ENCODE data around the gene HAVCR2.

HAVCR2 gene

DNA sequence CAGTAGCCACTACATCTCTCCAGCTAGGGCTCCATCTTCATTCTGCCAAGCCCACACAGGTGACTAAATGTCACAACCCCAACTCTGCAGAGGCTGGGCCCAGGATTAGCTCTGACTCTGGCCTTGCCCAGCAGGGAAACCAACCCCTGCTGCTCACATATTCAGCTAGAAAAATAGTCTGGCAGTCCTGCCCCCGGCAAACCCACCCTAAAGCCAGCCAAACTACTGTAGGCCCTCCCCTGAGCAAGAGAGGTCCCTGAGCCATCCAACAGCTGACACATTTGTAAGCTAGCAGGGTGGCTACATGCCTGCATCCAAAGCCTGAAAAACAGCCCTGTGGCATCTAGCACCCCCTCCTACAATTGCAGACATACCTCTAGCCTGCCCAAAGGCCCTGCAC is 11.3 kb upstream of the HAVCR2 start:
- Histone ChIP-seq H3K36me3 (ENCODE audit: control insufficient read depth, insufficient read depth, low read length) (no peaks in the 10 kb centered on the region), H3K4me1 (ENCODE audit: control insufficient read depth, insufficient read depth, low read length) (no peaks in the 10 kb centered on the region), H3K27me3 (ENCODE audit: control insufficient read depth, insufficient read depth, low read length) (no peaks in the 10 kb centered on the region), H3K9ac (ENCODE audit: low read length) (no peak overlapping the region), H3K4me3 (ENCODE audit: low read length) (no peak overlapping the region), H3K27ac (ENCODE audit: low read depth, low read length) (no peak overlapping the region)

DNA sequence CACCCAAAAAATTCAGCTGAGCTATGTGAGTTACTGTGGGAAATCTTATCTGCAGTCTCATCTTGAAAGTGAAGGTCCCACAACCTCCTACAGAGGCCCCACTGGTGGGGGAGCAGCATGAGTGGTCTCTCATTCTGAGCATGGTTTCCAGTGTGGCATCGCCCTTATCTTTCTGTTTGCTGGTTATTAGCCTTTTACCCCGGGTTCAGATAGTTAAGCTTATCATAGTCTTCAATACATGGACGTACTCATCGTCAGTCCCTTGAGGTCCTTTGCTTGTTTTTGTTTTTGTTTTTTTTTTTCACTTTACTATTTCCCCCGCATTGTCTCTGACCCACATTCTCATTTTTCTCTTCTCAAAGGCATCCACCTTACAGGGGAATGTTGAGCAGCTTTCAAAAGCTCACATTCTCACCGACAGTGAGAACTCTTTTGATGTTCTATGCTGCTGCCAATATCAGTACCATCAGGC is 7.7 kb upstream of the HAVCR2 start:
- H3K4me1 ChIP-seq (ENCODE audit: control insufficient read depth, insufficient read depth, low read length), result no peaks in the 10 kb centered on the region
- no peak overlapping the region for H3K9ac ChIP-seq (ENCODE audit: low read length)
- H3K27me3 ChIP-seq (ENCODE audit: control insufficient read depth, insufficient read depth, low read length), result no peaks in the 10 kb centered on the region
- H3K36me3 ChIP-seq (ENCODE audit: control insufficient read depth, insufficient read depth, low read length), result no peaks in the 10 kb centered on the region
- no peak overlapping the region for H3K4me3 ChIP-seq (ENCODE audit: low read length)
- H3K27ac ChIP-seq (ENCODE audit: low read depth, low read length), result no peak overlapping the region

DNA sequence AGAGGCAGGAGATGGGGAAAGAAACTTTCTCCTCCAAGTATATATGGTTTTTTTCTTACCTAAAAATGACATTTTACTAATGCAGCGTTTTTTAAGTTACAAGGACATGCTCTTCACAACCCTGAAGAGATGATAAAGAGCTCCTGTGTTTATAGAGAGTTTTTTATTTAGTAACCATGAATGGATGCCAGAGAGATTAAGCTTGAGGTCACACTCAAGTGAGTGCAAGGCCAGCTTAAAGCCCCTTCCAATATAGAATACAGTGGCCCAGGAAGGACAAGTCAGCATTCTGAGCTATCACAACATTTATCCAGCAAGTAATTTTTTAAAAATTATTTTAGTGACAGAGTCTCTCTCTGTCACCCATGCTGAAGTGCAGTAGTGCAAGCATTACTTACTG is 6.7 kb upstream of the HAVCR2 start:
- Histone ChIP-seq H3K27me3 (ENCODE audit: control insufficient read depth, insufficient read depth, low read length) (no peaks in the 10 kb centered on the region), H3K36me3 (ENCODE audit: control insufficient read depth, insufficient read depth, low read length) (no peaks in the 10 kb centered on the region), H3K9ac (ENCODE audit: low read length) (no peak overlapping the region), H3K27ac (ENCODE audit: low read depth, low read length) (no peak overlapping the region), H3K4me1 (ENCODE audit: control insufficient read depth, insufficient read depth, low read length) (no peaks in the 10 kb centered on the region), H3K4me3 (ENCODE audit: low read length) (no peak overlapping the region)

DNA sequence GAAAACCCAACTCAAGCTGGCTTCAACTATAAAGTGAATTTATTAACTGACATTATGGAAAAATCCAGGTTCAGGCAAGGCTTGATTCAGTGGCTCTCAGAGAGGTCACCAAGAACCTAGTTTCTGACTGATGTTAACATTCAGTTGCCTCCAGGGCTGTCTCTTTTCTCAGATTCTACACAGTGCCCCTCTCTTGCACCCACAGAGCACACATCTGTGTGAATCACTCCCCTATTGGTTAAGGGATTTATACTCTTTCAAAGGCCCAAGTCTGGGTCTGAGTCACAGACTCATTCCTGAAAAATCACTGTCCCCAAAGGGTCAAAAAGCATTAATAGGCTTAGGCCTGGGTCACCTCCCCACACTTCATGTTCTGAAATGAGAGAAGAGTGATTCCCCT is 6.2 kb upstream of the HAVCR2 start:
- Histone ChIP-seq H3K9ac (ENCODE audit: low read length) (no peak overlapping the region), H3K27me3 (ENCODE audit: control insufficient read depth, insufficient read depth, low read length) (no peaks in the 10 kb centered on the region), H3K4me1 (ENCODE audit: control insufficient read depth, insufficient read depth, low read length) (no peaks in the 10 kb centered on the region), H3K27ac (ENCODE audit: low read depth, low read length) (no peak overlapping the region), H3K4me3 (ENCODE audit: low read length) (no peak overlapping the region), H3K36me3 (ENCODE audit: control insufficient read depth, insufficient read depth, low read length) (no peaks in the 10 kb centered on the region)

DNA sequence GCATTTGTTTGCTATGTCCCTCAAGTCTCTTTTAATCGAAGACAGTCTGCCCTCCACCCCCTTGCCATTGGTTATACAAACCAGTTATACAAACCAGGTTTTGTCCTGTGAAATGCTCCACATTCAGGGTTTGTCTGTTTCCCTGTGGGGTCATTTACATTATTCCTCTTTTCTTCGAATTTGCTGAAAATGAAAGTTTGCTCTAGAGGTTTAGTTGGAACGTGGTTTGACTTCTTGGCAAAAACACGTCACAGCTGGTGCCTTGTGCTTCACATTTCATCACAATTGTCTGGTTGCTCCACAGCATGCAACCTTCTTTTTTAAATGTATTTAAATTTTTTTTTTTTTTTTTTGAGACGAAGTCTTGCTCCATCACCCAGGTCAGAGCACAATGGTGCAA is 4.2 kb upstream of the HAVCR2 start:
- Histone ChIP-seq H3K4me1 (ENCODE audit: control insufficient read depth, insufficient read depth, low read length) (no peaks in the 10 kb centered on the region), H3K9ac (ENCODE audit: low read length) (no peak overlapping the region), H3K27ac (ENCODE audit: low read depth, low read length) (no peak overlapping the region), H3K36me3 (ENCODE audit: control insufficient read depth, insufficient read depth, low read length) (no peaks in the 10 kb centered on the region), H3K27me3 (ENCODE audit: control insufficient read depth, insufficient read depth, low read length) (no peaks in the 10 kb centered on the region), H3K4me3 (ENCODE audit: low read length) (no peak overlapping the region)

DNA sequence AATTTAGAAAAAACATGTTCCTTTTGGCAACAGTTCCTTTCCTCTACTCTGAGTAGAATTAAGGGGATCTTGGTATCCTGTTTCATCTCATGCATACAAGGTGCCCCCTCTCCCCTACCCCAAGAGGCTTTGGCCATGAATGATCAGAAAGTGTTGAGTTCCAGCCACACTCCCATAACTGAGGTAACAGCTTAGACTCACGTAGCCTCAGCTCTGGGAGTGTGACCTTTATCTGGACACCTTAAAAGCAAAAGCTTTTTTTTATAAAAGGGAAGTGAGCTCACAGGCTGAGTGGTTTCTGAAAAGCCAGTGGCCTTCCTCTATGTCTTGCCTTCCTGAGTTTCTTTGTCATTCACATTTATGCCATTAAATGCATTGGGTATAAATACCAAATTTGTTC is 900 bp upstream of the HAVCR2 start:
- no peak overlapping the region for H3K9ac ChIP-seq (ENCODE audit: low read length)
- no peaks in the 10 kb centered on the region for H3K4me1 ChIP-seq (ENCODE audit: control insufficient read depth, insufficient read depth, low read length)
- H3K27me3 ChIP-seq (ENCODE audit: control insufficient read depth, insufficient read depth, low read length), result no peaks in the 10 kb centered on the region
- no peak overlapping the region for H3K27ac ChIP-seq (ENCODE audit: low read depth, low read length)
- H3K36me3 ChIP-seq (ENCODE audit: control insufficient read depth, insufficient read depth, low read length), result no peaks in the 10 kb centered on the region
- no peak overlapping the region for H3K4me3 ChIP-seq (ENCODE audit: low read length)

DNA sequence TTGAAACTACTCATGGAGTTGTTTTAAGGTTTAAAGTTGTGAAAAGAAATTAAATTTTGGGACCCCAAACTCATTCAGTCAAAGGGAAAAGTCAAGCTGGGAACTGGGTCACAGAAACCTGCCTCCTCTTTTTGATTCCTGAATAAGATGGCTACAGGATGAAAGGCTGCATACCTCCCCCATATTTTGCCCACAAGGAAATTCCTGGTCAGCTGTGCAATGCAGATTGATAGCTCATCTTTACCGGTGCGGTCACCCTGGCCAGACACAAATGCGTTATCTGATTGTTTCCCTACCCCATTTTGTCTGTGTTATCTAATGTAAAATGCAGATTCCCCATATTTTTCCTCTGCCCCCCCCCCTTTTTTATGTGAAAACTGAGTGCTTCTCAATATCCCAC is 1.3 kb downstream of the HAVCR2 start:
- no peak overlapping the region for H3K4me3 ChIP-seq (ENCODE audit: low read length)
- H3K4me1 ChIP-seq (ENCODE audit: control insufficient read depth, insufficient read depth, low read length), result no peaks in the 10 kb centered on the region
- H3K27ac ChIP-seq (ENCODE audit: low read depth, low read length), result no peak overlapping the region
- H3K36me3 ChIP-seq (ENCODE audit: control insufficient read depth, insufficient read depth, low read length), result no peaks in the 10 kb centered on the region
- no peak overlapping the region for H3K9ac ChIP-seq (ENCODE audit: low read length)
- H3K27me3 ChIP-seq (ENCODE audit: control insufficient read depth, insufficient read depth, low read length), result no peaks in the 10 kb centered on the region

DNA sequence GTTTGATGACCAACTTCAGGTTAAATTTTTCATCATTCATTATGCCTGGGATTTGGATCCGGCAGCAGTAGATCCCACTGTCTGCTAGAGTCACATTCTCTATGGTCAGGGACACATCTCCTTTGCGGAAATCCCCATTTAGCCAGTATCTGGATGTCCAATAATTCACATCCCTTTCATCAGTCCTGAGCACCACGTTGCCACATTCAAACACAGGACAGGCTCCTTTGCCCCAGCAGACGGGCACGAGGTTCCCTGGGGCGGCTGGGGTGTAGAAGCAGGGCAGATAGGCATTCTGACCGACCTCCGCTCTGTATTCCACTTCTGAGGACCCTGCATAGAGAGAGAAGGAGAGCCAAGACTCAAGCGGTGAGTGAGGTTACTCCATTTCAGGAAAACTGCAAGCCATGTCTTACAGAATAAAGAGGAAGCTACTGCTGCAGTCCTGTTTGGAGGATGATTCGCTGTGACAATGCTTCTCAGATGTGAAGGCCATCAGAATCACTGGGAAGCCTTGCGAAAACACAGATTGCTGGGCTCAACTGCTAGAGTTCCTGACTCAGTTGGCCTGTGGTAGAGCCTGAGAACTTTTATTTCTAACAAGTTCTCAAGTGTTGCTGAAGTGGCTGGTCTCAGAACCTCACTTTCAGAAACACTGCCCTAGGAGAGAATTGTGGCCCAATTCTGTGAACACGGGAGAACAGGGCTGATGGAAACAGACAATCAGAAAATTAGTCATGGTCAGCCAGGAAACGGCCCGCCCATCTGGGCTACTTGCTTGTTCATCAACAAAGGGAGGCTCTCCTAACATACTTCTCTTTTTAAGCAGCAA is 2.0 kb downstream of the HAVCR2 start:
- Histone ChIP-seq H3K9ac (ENCODE audit: low read length) (no peak overlapping the region), H3K4me1 (ENCODE audit: control insufficient read depth, insufficient read depth, low read length) (no peaks in the 10 kb centered on the region), H3K36me3 (ENCODE audit: control insufficient read depth, insufficient read depth, low read length) (no peaks in the 10 kb centered on the region), H3K27me3 (ENCODE audit: control insufficient read depth, insufficient read depth, low read length) (no peaks in the 10 kb centered on the region), H3K27ac (ENCODE audit: low read depth, low read length) (no peak overlapping the region), H3K4me3 (ENCODE audit: low read length) (no peak overlapping the region)

DNA sequence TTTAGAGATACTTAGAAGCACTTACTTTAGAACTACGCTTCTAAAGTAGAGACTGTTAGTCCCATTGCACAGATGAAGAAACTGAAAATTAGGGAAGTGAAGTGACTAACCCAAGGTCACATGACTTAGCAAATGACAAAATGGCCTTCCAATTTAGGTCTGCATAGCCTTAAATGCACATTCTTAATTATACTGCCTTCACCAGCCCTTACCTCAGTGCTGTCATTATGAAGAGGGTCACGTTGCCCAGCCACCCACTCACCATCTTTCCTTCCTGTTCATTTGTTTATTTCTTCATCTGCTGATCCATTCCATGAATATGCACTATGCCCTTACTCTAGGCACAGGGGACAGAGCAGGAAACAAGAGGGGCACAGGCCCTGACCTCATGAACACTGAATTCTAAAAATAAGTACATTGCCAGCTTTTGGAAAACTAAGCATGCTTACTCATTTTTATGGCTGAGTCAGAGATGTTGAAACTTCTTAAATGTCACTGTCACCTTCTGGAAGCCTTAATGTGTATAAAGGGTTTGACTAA is 8.6 kb downstream of the HAVCR2 start:
- Histone ChIP-seq H3K36me3 (ENCODE audit: control insufficient read depth, insufficient read depth, low read length) (no peaks in the 10 kb centered on the region), H3K27ac (ENCODE audit: low read depth, low read length) (no peak overlapping the region), H3K4me3 (ENCODE audit: low read length) (no peak overlapping the region), H3K27me3 (ENCODE audit: control insufficient read depth, insufficient read depth, low read length) (no peaks in the 10 kb centered on the region), H3K9ac (ENCODE audit: low read length) (no peak overlapping the region), H3K4me1 (ENCODE audit: control insufficient read depth, insufficient read depth, low read length) (no peaks in the 10 kb centered on the region)

DNA sequence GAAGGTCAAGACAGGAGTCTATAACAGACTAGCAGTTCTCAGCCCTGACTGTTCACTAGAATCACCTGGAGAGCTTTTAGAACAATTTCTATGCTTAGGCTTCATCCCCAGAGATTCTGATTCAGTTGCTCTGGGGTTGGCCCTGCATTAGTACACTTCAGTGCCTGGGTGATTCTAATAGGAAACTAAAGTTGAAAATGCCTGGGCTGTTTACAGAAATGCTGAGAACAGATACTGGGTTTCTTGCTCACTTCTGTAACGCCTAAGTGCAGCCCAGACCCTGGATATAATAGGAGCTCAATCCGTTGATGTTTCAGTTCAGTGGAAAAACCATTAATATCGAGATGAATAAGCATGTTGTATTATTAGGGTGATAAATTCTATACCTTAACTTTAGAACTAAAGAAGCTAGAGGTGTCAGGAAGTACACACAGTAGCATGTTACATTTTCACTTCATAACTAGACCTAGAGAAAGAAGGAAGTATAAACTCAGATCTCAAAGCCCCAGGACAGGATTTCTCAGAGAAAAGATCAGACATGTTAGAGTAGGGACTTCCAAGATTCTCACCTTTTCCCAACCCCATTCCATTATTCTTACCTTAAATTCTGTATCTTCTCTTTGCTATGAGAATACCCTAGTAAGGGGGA is 20.4 kb downstream of the HAVCR2 start:
- Histone ChIP-seq H3K36me3 (ENCODE audit: control insufficient read depth, insufficient read depth, low read length) (no peaks in the 10 kb centered on the region), H3K27ac (ENCODE audit: low read depth, low read length) (no peak overlapping the region), H3K4me3 (ENCODE audit: low read length) (no peak overlapping the region), H3K4me1 (ENCODE audit: control insufficient read depth, insufficient read depth, low read length) (no peaks in the 10 kb centered on the region), H3K27me3 (ENCODE audit: control insufficient read depth, insufficient read depth, low read length) (no peaks in the 10 kb centered on the region), H3K9ac (ENCODE audit: low read length) (no peak overlapping the region)

DNA sequence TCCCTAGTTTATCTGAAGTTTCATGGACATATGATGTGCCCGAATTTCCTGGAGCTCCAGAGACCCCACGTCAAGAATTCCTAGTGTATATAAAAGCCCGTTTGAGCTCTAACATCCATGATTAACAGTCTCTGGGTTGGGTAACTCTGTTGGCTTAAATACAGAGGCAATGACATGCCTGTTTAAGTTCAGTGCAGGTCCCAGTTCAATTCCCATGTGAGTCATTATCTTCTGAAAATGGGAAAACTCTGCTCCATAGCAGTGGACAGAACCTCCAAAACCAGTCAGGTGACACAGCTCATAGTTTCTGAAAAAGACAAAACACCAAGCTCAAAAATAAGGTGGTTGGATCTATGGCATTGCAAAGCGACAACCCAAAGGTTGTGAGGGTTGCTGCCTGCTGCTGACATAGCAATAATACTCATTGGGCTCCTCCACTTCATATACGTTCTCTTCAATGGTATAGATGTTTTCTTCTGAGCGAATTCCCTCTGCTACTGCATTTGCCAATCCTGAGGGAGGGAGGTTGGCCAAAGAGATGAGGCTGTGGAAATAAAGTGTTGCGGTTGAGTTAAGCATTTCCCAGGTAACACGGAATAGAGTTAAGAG is 22.0 kb downstream of the HAVCR2 start:
- Histone ChIP-seq H3K36me3 (ENCODE audit: control insufficient read depth, insufficient read depth, low read length) (no peaks in the 10 kb centered on the region), H3K27ac (ENCODE audit: low read depth, low read length) (no peak overlapping the region), H3K27me3 (ENCODE audit: control insufficient read depth, insufficient read depth, low read length) (no peaks in the 10 kb centered on the region), H3K4me3 (ENCODE audit: low read length) (no peak overlapping the region), H3K4me1 (ENCODE audit: control insufficient read depth, insufficient read depth, low read length) (no peaks in the 10 kb centered on the region), H3K9ac (ENCODE audit: low read length) (no peak overlapping the region)

DNA sequence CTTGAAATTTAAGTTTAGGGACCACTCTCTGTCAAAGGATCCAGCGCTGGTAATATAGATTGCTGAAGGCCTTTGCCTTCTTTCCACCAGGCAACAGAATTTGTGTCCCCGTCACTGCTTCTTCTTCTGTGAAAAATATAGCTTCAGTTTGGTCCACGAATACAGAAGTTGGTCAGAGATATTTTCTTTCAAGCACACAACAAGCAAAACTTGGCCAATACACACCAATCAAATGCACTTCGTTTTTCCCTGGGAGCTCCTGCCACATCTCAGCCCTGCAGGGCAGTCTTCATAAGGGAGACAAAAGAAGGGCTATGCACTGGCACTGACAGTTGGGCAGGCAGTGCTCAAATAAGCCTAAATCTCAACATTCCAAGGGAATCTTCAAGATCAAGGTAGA is 22.9 kb downstream of the HAVCR2 start:
- no peak overlapping the region for H3K27ac ChIP-seq (ENCODE audit: low read depth, low read length)
- no peak overlapping the region for H3K4me3 ChIP-seq (ENCODE audit: low read length)
- no peaks in the 10 kb centered on the region for H3K36me3 ChIP-seq (ENCODE audit: control insufficient read depth, insufficient read depth, low read length)
- H3K4me1 ChIP-seq (ENCODE audit: control insufficient read depth, insufficient read depth, low read length), result no peaks in the 10 kb centered on the region
- H3K27me3 ChIP-seq (ENCODE audit: control insufficient read depth, insufficient read depth, low read length), result no peaks in the 10 kb centered on the region
- no peak overlapping the region for H3K9ac ChIP-seq (ENCODE audit: low read length)
